GM23338 (cell line): Measurements from ENCODE around the gene HMGB4. TPM values are rescaled to one million over a fixed set of nuclear protein-coding genes. Genes with fewer than 3 reads are reported as not detected.

Experiments
- ATAC-seq: fragments of 200-7000 bp; cut with Tn5 transposase; 3 replicates; pipeline ENCODE4 v1.9.1; 2020
- DNase-seq: peaks from one replicate; pipeline ENCODE4 v3.0.0-alpha.2; 2015; ENCODE audit warnings: low spot score
- H2AFZ ChIP-seq: fragments of 200-600 bp; sonication (generic); 2 replicates; pipeline ENCODE4 v1.8.0; 2016; ENCODE audit warnings: antibody characterized with exemption, mild to moderate bottlenecking, moderate library complexity
- H3F3A ChIP-seq: fragments of 200-600 bp; sonication (generic); replicated peaks from 2 replicates; pipeline ENCODE4 v1.8.0; 2017; ENCODE audit warnings: antibody characterized with exemption, mixed run types, low read depth
- H3K27ac ChIP-seq: fragments of 200-600 bp; sonication (generic); 2 replicates; pipeline ENCODE4 v1.6.1; 2016; ENCODE audit warnings: low read depth
- H3K27me3 ChIP-seq: fragments of 200-600 bp; sonication (generic); 2 replicates; pipeline ENCODE4 v1.8.0; 2016; ENCODE audit warnings: mild to moderate bottlenecking, mixed run types, moderate library complexity; ENCODE audit not compliant: insufficient read depth
- H3K36me3 ChIP-seq: fragments of 200-600 bp; sonication (generic); 2 replicates; pipeline ENCODE4 v1.8.0; 2016; ENCODE audit warnings: mild to moderate bottlenecking; ENCODE audit not compliant: insufficient read depth
- H3K4me1 ChIP-seq: fragments of 200-600 bp; sonication (generic); 2 replicates; pipeline ENCODE4 v1.8.0; 2016; ENCODE audit warnings: mild to moderate bottlenecking, moderate library complexity; ENCODE audit not compliant: insufficient read depth
- H3K4me2 ChIP-seq: fragments of 200-600 bp; sonication (generic); 2 replicates; pipeline ENCODE4 v1.7.1; 2017; ENCODE audit warnings: mixed run types
- H3K4me3 ChIP-seq: fragments of 200-600 bp; sonication (generic); 2 replicates; pipeline ENCODE4 v1.6.1; 2016; ENCODE audit warnings: mixed run types
- H3K79me2 ChIP-seq: fragments of 200-600 bp; sonication (generic); replicated peaks from 2 replicates; pipeline ENCODE4 v1.8.0; 2017; ENCODE audit warnings: mild to moderate bottlenecking; ENCODE audit not compliant: insufficient read depth
- H3K9me2 ChIP-seq: fragments of 200-600 bp; sonication (generic); 2 replicates; pipeline ENCODE4 v1.8.0; 2017; ENCODE audit not compliant: insufficient read depth
- H4K20me1 ChIP-seq: fragments of 200-600 bp; sonication (generic); replicated peaks from 2 replicates; pipeline ENCODE4 v1.8.0; 2017; ENCODE audit warnings: mild to moderate bottlenecking; ENCODE audit not compliant: insufficient read depth
- H3K27ac Mint-ChIP-seq: 2 replicates; pipeline ENCODE4 v1.8.0; 2020; ENCODE audit warnings: inconsistent platforms, mild to moderate bottlenecking, moderate library complexity, mixed read lengths
- H3K27me3 Mint-ChIP-seq: 3 replicates; pipeline ENCODE4 v1.8.0; 2022; ENCODE audit warnings: low read depth, mild to moderate bottlenecking, moderate library complexity, mixed read lengths, inconsistent platforms; ENCODE audit not compliant: insufficient read depth, poor library complexity
- H3K36me3 Mint-ChIP-seq: 3 replicates; pipeline ENCODE4 v1.8.0; 2021; ENCODE audit warnings: low read depth, mild to moderate bottlenecking, inconsistent platforms, moderate library complexity, mixed read lengths
- H3K4me1 Mint-ChIP-seq: 3 replicates; pipeline ENCODE4 v1.8.0; 2020; ENCODE audit warnings: mild to moderate bottlenecking, inconsistent platforms, mixed read lengths
- H3K4me3 Mint-ChIP-seq: 3 replicates; pipeline ENCODE4 v1.8.0; 2021; ENCODE audit warnings: moderate library complexity, mild to moderate bottlenecking, inconsistent platforms, mixed read lengths
- H3K9me3 Mint-ChIP-seq: 3 replicates; pipeline ENCODE4 v1.8.0; 2020; ENCODE audit warnings: moderate library complexity, mild to moderate bottlenecking, inconsistent platforms, mixed read lengths
- CREB1 ChIP-seq: fragments of 250-450 bp; sonication (Bioruptor Pico); IDR thresholded peaks from 2 replicates; pipeline ENCODE4 v1.5.0; 2020; ENCODE audit warnings: low read depth, mild to moderate bottlenecking, moderate library complexity
- EZH2 ChIP-seq: fragments of 200-600 bp; sonication (generic); IDR thresholded peaks from one replicate; pipeline ENCODE4 v1.8.0; 2017; ENCODE audit warnings: antibody characterized with exemption, mild to moderate bottlenecking, low read depth; ENCODE audit not compliant: unreplicated experiment
- EZH2phosphoT487 ChIP-seq: fragments of 200-600 bp; sonication (generic); IDR thresholded peaks from one replicate; pipeline ENCODE4 v1.8.1; 2018; ENCODE audit warnings: antibody characterized with exemption; ENCODE audit not compliant: unreplicated experiment
- JUNB ChIP-seq: IDR thresholded peaks from one replicate; pipeline ENCODE4 v1.6.1; 2016; ENCODE audit warnings: antibody characterized with exemption; ENCODE audit not compliant: unreplicated experiment
- NANOG ChIP-seq: IDR thresholded peaks from 2 replicates; pipeline ENCODE4 v1.6.1; 2016; ENCODE audit warnings: antibody characterized with exemption, borderline replicate concordance
- POLR2AphosphoS5 ChIP-seq: IDR thresholded peaks from 2 replicates; pipeline ENCODE4 v1.6.1; 2016; ENCODE audit warnings: antibody characterized with exemption, low read depth
- STAT1 ChIP-seq: IDR thresholded peaks from one replicate; pipeline ENCODE4 v1.6.1; 2016; ENCODE audit warnings: antibody characterized with exemption; ENCODE audit not compliant: unreplicated experiment
- ZNF114 ChIP-seq: fragments of 250-450 bp; sonication (Bioruptor Pico); IDR thresholded peaks from 2 replicates; pipeline ENCODE4 v1.5.0; 2020; ENCODE audit warnings: mild to moderate bottlenecking, moderate library complexity
- ZNF331 ChIP-seq: fragments of 250-450 bp; sonication (Bioruptor Pico); IDR thresholded peaks from 2 replicates; pipeline ENCODE4 v1.5.0; 2020; ENCODE audit warnings: low read depth, mild to moderate bottlenecking, moderate library complexity
- polyA plus RNA-seq: library from polyadenylated mRNA; unstranded; fragments of >200 nt; fragmentation: Nextera tagmentation; extraction: Ambion mirVana; gene quantifications from 2 replicates; pipeline ENCODE4 v1.2.1, GENCODE V29; 2016
- total RNA-seq: library from RNA; depleted of rRNA; stranded (reverse); fragments of >200 nt; shearing (Covaris generic); gene quantifications from 2 replicates; pipeline ENCODE4 v1.2.3, GENCODE V29; 2014
- TF ChIP-seq, protein P1 (sequence below): IDR thresholded peaks from 2 replicates; pipeline ENCODE4 v1.6.1; 2016; ENCODE audit warnings: antibody characterized with exemption
- TF ChIP-seq, protein P2 (sequence below): IDR thresholded peaks from one replicate; pipeline ENCODE4 v1.6.1; 2018; ENCODE audit warnings: antibody characterized with exemption; ENCODE audit not compliant: unreplicated experiment
- TF ChIP-seq, protein P3 (sequence below): fragments of 250-450 bp; sonication (Bioruptor Pico); IDR thresholded peaks from 2 replicates; pipeline ENCODE4 v1.5.0; 2020; ENCODE audit warnings: mild to moderate bottlenecking, moderate library complexity
- TF ChIP-seq, protein P4 (sequence below), 2 experiments: fragments of 200-600 bp in 1 of 2; sonication (generic) in 1 of 2; conservative IDR thresholded peaks; 2 replicates each; pipeline versions ENCODE4 v1.5.1 to v1.6.1; 2016 to 2017; ENCODE audit warnings: antibody characterized with exemption in 2 of 2, low read depth in 2 of 2, mild to moderate bottlenecking in 2 of 2, moderate library complexity in 1 of 2

Gene HMGB4
- total and polyA plus RNA-seq, 2 experiments from 2014 or later: not detected

DNA sequence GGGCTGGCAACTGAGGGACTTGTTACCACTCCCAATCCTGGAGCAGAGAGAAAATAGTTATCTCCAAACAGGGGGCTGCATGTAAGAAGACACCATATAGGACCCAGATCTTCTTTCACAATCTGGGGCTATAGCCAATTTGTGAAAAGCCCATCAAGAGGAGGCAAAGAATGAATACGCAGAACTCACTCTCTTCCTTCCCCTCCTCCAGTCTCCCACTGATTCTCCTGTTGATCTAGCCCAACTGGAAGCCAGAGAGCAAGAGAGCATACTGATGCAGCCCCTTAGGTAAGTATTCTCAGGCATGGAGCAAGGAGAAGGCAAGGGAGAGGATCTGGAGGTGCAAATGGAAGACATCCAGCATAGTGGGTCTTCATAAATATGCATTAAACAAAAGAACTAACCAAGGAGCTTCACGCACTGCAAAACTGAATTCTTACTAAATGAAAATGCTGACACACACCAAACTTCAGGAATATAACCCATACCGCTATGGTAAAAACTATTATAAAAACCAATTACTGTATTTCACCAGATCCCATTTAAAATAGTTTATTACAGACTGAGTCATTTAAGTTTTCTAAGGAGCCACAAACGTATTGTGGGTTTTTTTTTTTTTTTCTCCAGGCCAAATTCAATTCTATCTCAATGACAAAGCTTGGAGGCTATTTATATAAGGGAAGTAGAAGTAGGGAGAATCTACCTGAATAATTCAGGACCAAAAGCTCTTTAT, 15.5 kb upstream of the HMGB4 start:
- Histone ChIP-seq H3K4me3 (no peak overlapping the region), H2AFZ (no peak overlapping the region), H3K79me2 (no peaks in the 10 kb centered on the region; the same call in 1 of the 2 replicates), H3K27me3 (no peaks in the 10 kb centered on the region), H3K4me1 (peaks cover 26% of the 10 kb centered on the region), H3F3A (no peaks in the 10 kb centered on the region), H3K27ac (peak overlapping the region; percentile 50; the same call in 1 of the 2 replicates), H3K4me2 (peak overlapping the region; percentile 48; the same call in 1 of the 2 replicates), H3K9me2 (no peaks in the 10 kb centered on the region), H3K36me3 (no peaks in the 10 kb centered on the region), H4K20me1 (no peaks in the 10 kb centered on the region; the same call in 1 of the 2 replicates)
- Mint-ChIP-seq H3K4me3 (no peak overlapping the region), H3K4me1 (peaks cover 51% of the 10 kb centered on the region), H3K36me3 (peaks cover 4% of the 10 kb centered on the region; the same call in 1 of the 3 replicates), H3K27ac (peak overlapping the region; percentile 46), H3K27me3 (no peaks in the 10 kb centered on the region), H3K9me3 (no peaks in the 10 kb centered on the region)
- DNase-seq (peak; percentile 13), ATAC-seq (peak; percentile 62)
- TF ChIP-seq STAT1 (no peak), ZNF331 (CRISPR knock-in tag) (no peak), ZNF114 (CRISPR knock-in tag) (no peak), EZH2phosphoT487 (no peak), CREB1 (CRISPR knock-in tag) (no peak), JUNB (no peak), POLR2AphosphoS5 (no peak), NANOG (no peak), EZH2 (no peak)
- TF ChIP-seq, protein P1, sequence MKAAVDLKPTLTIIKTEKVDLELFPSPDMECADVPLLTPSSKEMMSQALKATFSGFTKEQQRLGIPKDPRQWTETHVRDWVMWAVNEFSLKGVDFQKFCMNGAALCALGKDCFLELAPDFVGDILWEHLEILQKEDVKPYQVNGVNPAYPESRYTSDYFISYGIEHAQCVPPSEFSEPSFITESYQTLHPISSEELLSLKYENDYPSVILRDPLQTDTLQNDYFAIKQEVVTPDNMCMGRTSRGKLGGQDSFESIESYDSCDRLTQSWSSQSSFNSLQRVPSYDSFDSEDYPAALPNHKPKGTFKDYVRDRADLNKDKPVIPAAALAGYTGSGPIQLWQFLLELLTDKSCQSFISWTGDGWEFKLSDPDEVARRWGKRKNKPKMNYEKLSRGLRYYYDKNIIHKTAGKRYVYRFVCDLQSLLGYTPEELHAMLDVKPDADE: no peak
- TF ChIP-seq, protein P2, sequence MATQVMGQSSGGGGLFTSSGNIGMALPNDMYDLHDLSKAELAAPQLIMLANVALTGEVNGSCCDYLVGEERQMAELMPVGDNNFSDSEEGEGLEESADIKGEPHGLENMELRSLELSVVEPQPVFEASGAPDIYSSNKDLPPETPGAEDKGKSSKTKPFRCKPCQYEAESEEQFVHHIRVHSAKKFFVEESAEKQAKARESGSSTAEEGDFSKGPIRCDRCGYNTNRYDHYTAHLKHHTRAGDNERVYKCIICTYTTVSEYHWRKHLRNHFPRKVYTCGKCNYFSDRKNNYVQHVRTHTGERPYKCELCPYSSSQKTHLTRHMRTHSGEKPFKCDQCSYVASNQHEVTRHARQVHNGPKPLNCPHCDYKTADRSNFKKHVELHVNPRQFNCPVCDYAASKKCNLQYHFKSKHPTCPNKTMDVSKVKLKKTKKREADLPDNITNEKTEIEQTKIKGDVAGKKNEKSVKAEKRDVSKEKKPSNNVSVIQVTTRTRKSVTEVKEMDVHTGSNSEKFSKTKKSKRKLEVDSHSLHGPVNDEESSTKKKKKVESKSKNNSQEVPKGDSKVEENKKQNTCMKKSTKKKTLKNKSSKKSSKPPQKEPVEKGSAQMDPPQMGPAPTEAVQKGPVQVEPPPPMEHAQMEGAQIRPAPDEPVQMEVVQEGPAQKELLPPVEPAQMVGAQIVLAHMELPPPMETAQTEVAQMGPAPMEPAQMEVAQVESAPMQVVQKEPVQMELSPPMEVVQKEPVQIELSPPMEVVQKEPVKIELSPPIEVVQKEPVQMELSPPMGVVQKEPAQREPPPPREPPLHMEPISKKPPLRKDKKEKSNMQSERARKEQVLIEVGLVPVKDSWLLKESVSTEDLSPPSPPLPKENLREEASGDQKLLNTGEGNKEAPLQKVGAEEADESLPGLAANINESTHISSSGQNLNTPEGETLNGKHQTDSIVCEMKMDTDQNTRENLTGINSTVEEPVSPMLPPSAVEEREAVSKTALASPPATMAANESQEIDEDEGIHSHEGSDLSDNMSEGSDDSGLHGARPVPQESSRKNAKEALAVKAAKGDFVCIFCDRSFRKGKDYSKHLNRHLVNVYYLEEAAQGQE: no peak
- TF ChIP-seq, protein P3, sequence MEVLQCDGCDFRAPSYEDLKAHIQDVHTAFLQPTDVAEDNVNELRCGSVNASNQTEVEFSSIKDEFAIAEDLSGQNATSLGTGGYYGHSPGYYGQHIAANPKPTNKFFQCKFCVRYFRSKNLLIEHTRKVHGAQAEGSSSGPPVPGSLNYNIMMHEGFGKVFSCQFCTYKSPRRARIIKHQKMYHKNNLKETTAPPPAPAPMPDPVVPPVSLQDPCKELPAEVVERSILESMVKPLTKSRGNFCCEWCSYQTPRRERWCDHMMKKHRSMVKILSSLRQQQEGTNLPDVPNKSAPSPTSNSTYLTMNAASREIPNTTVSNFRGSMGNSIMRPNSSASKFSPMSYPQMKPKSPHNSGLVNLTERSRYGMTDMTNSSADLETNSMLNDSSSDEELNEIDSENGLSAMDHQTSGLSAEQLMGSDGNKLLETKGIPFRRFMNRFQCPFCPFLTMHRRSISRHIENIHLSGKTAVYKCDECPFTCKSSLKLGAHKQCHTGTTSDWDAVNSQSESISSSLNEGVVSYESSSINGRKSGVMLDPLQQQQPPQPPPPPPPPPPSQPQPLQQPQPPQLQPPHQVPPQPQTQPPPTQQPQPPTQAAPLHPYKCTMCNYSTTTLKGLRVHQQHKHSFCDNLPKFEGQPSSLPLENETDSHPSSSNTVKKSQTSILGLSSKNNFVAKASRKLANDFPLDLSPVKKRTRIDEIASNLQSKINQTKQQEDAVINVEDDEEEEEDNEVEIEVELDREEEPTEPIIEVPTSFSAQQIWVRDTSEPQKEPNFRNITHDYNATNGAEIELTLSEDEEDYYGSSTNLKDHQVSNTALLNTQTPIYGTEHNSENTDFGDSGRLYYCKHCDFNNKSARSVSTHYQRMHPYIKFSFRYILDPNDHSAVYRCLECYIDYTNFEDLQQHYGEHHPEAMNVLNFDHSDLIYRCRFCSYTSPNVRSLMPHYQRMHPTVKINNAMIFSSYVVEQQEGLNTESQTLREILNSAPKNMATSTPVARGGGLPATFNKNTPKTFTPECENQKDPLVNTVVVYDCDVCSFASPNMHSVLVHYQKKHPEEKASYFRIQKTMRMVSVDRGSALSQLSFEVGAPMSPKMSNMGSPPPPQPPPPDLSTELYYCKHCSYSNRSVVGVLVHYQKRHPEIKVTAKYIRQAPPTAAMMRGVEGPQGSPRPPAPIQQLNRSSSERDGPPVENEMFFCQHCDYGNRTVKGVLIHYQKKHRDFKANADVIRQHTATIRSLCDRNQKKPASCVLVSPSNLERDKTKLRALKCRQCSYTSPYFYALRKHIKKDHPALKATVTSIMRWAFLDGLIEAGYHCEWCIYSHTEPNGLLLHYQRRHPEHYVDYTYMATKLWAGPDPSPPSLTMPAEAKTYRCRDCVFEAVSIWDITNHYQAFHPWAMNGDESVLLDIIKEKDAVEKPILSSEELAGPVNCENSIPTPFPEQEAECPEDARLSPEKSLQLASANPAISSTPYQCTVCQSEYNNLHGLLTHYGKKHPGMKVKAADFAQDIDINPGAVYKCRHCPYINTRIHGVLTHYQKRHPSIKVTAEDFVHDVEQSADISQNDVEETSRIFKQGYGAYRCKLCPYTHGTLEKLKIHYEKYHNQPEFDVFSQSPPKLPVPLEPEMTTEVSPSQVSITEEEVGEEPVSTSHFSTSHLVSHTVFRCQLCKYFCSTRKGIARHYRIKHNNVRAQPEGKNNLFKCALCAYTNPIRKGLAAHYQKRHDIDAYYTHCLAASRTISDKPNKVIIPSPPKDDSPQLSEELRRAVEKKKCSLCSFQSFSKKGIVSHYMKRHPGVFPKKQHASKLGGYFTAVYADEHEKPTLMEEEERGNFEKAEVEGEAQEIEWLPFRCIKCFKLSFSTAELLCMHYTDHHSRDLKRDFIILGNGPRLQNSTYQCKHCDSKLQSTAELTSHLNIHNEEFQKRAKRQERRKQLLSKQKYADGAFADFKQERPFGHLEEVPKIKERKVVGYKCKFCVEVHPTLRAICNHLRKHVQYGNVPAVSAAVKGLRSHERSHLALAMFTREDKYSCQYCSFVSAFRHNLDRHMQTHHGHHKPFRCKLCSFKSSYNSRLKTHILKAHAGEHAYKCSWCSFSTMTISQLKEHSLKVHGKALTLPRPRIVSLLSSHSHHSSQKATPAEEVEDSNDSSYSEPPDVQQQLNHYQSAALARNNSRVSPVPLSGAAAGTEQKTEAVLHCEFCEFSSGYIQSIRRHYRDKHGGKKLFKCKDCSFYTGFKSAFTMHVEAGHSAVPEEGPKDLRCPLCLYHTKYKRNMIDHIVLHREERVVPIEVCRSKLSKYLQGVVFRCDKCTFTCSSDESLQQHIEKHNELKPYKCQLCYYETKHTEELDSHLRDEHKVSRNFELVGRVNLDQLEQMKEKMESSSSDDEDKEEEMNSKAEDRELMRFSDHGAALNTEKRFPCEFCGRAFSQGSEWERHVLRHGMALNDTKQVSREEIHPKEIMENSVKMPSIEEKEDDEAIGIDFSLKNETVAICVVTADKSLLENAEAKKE (CRISPR knock-in tag): no peak
- TF ChIP-seq, protein P4, sequence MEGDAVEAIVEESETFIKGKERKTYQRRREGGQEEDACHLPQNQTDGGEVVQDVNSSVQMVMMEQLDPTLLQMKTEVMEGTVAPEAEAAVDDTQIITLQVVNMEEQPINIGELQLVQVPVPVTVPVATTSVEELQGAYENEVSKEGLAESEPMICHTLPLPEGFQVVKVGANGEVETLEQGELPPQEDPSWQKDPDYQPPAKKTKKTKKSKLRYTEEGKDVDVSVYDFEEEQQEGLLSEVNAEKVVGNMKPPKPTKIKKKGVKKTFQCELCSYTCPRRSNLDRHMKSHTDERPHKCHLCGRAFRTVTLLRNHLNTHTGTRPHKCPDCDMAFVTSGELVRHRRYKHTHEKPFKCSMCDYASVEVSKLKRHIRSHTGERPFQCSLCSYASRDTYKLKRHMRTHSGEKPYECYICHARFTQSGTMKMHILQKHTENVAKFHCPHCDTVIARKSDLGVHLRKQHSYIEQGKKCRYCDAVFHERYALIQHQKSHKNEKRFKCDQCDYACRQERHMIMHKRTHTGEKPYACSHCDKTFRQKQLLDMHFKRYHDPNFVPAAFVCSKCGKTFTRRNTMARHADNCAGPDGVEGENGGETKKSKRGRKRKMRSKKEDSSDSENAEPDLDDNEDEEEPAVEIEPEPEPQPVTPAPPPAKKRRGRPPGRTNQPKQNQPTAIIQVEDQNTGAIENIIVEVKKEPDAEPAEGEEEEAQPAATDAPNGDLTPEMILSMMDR (conservative IDR thresholded peaks at IDR 0.05; ENCODE audit: low read depth in 2 of 2): no peak
